COLO668 (cell line): ENCODE data around the gene SOCS7.
"Not testable (repeated sequence)": the region's sequence is repeated elsewhere in the genome, so short reads cannot be mapped to it uniquely, and the experiment has no call there.

Source experiments
- DNase-seq: peaks from one replicate; lab custom pipeline; 2025; ENCODE audit not compliant: unreplicated experiment; lab: John Stamatoyannopoulos, UW

SOCS7 gene

DNA sequence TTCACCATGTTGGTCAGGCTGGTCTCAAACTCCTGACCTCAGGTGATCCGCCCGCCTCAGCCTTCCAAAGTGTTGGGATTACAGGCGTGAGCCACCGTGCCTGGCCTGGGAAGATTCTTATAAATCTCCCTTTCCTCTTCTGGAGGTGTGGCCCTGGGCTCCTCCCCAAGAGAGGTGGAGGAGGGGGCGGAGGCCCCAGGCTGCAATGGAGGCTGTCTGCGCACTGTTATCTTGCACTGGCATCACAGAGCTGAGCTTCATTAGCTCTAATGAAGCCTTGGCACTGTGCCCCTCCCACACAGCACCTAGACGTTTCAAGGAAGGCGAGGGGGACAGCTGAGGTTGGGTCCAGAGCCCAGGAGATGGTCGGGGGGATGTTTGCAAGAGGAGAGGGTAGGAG lies 84.2 kb downstream of the SOCS7 start:
- no peak for DNase-seq

DNA sequence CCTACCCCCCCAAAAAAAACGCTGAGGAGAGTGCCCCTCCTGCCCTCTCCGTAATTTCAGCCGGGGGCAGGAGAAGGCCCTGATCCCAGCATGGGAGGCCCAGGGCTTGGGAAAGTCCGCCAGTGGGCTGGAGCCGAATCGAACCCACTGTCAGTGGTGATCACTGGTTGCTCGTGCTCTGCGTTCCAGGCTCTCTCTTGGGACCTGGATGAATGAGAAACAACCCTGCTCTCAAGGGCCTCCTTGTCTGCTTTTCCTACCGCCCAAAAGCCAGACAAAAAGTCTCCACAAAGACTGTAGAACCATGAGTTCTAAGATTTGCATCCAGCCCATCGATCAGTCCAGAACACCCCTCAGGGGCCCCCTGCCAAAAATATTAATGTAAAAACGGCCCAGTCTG lies 84.7 kb downstream of the SOCS7 start:
- DNase-seq = no peak

DNA sequence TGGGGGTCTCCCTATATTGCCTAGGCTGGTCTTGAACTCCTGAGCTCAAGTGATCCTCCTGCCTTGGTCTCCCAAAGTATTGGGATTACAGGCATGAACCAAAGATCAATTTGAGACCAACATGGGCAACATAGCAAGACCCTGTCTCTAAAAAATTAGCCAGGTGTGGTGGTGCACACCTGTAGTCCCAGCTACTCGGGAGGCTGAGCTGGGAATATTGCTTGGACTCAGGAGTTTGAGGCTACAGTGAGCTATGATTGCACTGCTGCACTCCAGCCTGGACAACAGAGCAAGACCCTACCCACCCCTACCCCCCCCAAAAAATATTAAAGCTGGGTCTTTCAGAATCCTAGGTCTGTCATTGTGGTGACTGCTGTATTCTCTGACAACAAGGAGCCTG lies 85.7 kb downstream of the SOCS7 start:
- not testable (repeated sequence) for DNase-seq

DNA sequence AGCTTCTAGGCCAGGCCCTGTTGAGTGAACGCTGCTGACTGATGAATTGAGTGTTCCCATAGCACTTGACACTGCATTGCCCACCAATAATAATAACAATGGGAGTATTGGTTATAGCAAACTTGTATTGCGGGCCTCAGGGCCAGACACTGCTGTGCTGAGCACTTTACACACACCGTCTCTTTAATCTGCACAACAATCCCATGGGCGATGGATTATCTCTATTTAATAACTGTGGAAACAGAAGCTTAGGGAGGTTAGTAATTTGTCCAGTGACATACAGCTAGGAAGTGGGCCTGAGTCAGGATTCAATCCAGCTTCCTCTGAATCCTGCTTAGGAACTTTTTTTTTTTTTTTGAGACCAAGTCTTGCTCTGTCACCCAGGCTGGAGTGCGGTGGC lies 87.8 kb downstream of the SOCS7 start:
- no peak for DNase-seq

DNA sequence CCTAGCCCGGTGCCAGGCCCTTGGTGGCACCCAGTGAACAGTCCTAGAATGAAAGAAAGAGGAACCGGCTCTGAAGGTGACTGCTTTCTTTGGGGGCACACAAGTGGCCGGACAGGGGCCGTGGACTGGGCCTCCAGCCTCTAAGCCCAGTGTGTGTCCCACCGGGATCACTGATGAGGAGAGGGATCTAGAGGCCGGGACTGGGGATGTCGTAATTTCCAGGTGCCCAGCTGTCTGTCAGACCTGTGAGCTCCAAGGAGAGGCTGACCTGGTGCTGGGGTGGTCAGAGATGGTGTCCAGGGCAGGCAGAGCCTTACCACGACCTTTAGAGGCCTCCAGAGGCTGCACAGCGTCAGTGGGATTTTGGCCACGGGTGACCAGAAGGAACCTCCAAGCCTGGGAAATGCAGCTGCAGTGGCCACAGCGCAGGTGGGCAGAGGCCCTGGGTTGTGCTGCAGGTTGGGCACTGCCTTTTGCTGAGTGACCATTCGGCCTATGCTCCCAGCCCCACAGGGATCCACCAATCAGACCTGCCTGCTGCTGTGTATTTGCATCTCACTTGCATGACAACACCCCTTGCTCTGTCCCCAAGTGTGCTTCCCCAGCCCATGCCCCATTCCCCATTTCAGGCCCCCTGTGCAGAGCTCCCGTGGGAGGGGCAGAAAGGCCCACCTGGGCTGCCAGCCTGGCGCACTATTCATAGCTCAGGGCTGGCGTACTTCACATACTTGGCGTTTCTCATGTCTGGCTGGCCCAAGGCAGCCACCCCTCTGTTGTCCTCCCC lies 89.2 kb downstream of the SOCS7 start:
- DNase-seq = no peak

DNA sequence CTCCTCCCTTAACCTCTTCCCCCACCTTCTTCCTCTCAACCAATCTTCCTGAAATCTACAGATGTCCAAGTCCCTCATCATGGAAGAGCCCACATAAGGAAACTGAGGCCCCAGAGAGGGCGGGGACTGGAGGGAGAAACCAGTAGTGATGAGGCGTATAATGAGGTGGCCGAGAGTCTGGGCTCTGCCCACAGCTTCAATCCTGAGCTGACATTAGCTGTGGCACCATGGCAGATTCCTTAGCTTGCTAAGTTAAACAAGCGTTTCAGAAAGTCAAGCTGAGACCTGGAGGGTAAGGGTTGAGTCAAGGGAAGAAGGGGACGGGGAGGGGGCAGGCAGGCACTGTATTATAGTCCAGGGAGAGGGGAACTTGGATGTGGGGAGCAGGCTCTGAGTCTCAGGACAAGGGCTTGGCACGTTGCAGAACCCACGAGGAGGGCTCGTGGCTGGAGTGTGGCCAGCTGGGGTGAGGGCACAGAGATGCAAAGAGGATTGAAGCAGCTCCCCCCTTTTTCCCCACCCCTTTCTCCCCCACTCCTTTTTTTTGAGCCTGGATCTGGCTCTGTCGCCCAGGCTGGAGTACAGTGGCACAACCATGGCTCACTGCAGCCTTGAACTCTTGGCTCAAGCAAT lies 89.9 kb downstream of the SOCS7 start:
- DNase-seq = no peak

DNA sequence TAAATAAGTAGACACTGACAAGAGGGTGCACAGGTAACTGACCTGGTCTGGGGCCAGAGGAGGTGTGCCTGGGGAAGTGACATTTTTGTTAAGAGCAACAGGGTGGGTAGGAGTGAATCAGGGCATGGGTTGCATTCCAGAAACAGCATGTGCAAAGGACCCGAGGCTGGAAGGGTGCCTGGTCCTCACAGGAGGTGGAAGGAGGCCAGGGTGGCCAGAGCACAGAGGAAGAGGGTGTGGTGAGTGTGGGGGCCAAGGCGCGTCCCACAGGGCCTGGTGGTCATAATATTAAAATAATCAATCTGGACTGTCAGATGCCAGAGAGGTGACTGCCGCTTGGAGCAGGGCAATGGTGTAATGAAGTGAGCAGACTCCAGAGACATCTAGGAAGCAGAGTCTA lies 90.9 kb downstream of the SOCS7 start:
- DNase-seq = no peak

DNA sequence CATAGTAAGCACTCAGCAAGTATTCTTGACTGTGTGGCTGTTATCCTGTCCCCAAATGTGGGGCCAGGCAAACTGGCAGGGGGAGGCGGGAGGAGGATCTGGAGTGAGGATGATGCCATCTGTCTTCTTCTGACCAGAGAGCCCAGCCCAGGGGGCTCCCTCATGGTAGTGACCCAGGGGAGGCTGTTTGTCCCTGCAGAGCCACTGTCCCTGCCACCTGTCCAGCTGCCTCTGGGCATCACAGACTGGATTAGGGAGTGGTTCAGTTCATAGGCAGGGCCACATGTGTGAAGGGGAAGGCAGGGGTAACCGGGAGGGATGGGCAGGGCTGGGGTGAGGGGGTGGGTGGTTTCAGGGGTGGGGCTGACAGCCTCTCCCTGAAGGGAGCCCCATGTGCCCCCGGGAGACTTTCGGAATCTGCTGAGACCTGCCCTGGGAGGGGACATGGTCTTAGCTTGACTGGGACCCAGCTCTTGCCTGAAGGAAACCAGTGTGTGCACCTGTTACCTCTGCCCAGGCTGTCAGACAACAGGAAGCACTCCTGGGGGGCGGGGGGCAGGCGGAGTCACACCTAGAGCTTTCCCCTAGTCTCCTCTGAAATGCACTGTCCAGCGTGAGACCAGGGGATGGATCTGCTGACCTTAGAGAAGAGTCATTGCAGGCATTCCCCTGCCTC lies 91.8 kb downstream of the SOCS7 start:
- DNase-seq = peak; percentile 3

DNA sequence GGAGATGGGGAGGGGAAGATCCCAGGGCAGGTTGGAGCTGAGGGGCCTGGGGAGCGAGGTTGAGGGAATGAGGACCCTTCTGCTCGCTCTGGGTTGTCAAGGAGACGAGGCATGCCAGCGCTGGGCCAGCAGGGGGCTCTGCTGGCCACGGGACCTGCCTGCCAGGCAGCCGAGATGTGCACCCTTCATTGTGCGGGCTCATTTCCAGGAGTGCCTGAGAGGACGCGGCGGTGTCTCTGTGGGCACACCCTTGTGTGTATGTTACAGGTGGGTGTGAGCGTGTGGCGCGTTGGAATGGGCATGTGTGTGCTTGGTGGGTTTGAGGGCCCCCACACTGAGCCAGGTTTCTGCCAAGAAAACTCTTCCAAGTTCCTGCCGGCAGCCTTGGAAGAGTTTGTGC lies 92.5 kb downstream of the SOCS7 start:
- peak; percentile 61 for DNase-seq

DNA sequence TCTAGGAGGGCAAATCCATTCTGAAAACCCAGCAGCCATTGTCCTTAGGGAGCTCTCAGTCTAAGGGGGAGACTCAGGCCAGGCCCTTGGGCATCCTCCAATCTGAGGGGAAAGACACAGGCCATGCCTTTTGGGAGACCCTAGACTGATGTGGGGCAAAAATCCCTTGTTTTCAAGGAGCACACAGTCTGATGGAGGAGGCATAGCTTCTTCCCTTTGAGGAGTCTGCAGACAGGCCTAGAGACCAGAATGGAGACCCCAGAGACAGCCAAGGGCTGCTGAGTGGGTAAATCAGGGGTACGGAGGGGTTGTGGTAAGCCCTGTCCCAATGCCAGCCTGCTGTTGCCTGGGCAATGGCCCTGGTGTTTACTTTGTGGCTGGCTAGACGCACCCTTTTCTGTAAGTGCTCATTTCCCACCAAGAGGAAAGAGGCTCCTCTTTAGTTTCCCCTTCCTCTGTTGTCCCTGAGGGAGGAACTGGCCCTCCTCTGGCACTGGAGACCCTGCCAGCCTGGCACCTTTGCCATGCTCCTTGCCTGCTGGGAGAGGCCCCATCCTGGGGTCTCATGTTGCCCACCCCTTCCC lies 96.0 kb downstream of the SOCS7 start:
- peak; percentile 1 for DNase-seq

DNA sequence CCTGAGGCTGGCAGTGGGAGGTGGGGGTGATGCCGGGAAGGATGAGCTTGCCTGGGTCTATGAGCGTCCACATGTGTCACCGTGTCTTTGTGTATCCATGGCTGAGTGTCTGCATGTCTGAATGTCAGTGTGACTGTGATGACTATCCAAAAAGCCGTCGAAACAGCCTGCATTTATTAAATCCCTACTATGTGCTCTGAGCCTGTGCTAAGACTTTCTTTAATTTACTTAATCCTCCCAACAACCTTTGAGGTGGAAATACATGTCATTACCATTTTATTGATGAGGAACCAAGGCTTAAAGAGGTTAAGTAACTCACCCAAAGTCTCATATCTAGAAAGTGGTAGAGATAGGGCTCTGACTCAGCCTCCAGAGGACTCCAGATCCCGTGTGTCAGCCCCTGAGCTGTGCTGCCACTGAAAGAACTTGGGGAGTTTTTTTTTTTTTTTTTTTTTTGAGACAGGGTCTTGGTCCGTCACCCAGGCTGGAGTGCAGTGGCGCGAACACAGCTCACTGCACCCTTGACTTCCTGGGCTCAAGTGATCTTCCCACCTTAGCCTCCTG lies 96.6 kb downstream of the SOCS7 start:
- no peak for DNase-seq

DNA sequence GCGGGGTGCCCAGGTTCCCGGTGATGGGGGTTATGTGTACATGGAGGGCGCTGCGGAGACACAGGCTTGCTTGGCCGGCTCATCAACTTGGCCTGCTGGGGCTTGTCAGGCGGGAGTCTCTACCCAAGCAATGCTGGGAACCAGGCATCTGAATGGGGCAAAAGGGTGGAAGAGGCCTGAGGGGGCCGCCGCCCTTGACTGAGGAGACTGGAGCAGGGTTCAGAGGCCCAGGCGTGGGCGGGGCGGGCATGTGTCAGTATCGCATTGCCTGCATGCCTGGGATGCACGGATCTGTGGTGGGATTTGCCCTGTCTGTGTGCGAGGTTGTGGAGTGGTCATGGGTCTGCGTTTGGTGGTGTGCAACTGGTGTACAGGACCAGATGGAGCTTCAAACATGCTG lies 97.7 kb downstream of the SOCS7 start:
- DNase-seq = no peak

DNA sequence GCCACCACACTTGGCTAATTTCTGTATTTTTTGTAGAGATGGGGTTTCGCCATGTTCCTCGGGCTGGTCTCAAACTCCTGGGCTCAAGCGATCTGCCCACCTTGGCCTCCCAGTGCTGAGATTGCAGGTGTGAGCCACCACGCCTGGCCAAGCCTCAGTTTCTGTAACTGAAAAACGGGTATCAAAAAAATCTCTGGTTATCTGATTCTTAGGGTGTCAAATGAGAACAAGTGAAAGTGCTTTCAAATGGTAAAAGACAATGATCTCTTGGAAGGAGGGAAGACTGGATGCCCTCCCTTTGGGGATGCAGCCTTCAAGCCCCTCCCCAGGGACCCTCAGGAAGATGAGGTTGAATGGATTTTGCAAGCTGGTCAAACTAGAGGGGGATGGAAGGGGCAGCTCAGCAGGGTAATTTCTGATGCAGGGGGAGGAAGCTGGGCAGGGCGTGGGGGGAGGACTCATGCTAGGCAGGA lies 98.9 kb downstream of the SOCS7 start:
- no peak for DNase-seq

DNA sequence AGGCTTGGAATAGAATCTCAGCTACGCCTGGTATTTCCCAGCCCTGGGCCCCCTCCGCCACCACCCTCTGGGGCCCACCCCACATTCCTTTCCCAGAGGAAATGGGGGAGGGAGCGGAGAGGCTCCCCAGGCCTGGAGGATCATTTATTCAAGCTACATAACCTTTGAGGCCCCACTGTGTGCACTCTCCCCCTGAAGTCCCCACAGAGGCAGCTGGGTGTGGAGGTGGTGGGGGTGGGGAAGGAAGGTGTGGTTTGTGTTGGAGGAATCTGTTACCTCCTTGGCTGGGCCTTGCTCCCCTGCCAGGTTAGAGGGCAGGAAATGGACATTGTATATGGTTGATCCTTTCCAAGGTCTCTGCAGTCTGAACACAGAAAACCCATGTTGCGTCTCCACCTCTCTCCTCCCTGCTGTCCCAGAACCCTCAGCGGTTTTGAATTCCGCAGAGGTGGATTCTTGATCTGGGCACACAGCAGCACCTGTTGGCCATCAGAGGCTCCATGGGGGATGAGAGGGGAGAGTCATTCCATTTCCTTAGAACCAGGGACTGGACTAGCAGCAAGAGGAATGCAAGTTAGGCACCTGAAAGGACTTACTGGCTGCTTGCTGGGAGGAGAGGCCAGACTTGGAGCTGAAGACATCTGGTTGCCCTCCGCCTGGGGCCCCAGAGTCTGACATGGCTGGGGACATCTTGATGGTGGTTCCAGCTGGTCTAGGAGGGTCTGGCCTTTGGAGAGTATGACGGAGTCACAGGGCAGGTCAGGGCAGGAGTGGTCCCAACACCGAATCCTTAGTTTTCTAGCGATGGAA lies 99.6 kb downstream of the SOCS7 start:
- DNase-seq = no peak

DNA sequence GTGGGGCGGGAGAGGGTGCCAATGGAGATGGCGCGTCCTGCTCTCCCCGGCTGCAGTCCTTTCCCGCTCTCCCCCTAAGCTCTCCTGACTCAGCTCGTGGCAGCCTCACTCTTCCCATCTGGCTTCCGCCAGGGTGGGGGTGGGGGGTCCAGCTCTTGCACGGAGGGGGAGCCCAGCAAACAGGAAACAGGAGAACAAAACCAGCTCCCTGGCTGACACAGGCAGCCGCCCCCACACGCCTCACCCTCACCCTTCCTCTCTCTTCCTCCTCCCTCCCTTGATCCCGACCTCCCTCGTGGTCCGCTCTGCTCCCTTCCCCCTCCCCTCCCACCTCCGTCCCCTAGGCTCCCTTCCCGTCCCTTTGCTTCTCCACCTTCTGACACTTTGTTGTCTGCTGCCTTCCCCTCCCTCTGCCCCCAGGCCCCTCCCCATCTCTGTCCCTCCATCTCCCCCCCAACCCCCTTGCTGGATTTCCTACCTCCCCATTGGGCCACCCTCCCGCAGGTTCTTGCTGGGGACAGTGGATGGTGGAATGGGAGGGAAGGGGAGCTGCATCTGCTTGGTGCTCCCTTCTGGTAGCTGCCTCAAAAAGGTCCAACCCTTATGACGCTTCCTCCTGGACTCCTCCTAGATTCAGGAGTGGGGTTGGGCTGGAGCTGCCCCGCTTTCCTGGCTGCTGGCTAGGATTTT lies 100.3 kb downstream of the SOCS7 start:
- DNase-seq = no peak

DNA sequence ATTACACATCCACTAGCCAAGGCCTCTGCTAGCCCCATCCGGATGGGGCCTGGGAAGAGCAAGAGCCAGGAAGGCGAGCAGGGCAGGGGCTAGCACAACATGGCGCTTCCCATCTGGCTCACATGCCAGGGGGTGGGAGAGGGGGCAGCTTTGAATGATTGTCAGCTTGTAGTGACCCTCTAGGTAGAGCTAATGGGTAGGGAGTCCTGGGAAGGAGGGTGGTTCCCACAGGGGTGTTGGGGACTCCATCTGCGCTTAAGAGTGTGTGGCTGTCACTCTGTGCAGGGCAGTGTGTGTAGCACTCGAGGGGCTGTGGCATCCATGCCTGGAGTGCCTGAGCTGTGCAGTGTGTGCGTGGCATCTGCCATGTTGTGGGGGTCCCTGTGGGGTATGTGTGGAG lies 101.1 kb downstream of the SOCS7 start:
- DNase-seq = no peak

DNA sequence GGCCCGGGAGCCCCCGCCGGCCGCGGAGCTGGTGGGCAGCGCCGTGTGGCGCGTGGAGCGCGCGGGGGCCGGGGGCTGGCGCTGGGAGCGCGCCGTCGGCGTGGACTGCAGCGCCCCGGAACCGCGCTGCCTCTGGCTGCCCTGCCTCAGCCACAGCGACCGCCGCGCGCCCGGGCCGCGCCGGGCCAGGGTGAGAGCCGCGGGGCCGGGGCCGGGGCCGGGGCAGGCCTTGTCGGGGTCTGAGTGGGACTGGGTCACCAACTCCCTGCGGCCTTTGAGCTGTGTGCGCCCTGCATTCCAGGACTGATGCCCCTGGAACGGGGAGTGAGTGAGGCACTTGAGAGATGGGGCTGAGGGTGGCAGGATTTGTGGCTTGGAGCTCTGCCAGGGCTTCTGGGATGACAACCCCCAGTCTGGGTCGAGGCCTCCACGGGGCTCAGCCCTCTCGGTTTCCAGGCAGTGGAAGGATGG lies 102.3 kb downstream of the SOCS7 start:
- DNase-seq = peak; percentile 46

DNA sequence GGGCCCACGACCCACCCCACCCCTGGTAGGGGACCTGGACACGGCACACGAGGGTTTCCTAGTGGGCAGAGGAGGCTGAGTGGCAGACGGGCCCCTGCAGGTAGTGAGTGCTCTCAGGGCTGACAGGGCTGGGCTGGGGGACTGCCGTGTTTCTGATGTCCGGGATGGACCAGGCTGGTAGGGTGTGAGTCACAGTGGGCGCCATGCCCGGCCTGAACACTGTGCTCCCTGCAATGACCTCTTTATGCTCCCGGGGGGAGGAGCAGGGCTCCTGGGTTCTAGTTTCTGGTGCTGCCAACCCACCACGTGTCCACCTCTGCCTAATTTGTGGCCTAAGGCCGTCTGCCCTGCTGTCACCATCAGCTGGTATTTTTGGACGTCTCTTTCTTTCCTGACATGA lies 102.9 kb downstream of the SOCS7 start:
- peak; percentile 2 for DNase-seq
